Astrocyte of the cerebellum (primary cell): ENCODE measurements around the gene P2RY12.

Source experiments
- DNase-seq: peaks from one replicate; pipeline ENCODE4 v3.0.0-alpha.2; 2011; ENCODE audit warnings: low read depth
- H3K4me3 ChIP-seq: 2 replicates; pipeline ENCODE4 v1.5.1; 2011; ENCODE audit warnings: mild to moderate bottlenecking, low read depth, low read length, moderate library complexity
- CTCF ChIP-seq: IDR thresholded peaks from 2 replicates; pipeline ENCODE4 v1.5.1; 2012; ENCODE audit warnings: low read length, low read depth, moderate library complexity, mild to moderate bottlenecking; ENCODE audit errors: missing control alignments
- in situ Hi-C: cut with HindIII; loops from 2 replicates; pipeline ENCODE4 v1.10.0; 2017; ENCODE audit warnings: low sequenced_read_pairs

P2RY12 gene

GRCh38 chr3:151297429-151297828 is 87.1 kb downstream of the P2RY12 start:
- no peak overlapping the region for H3K4me3 ChIP-seq
- no peak for TF ChIP-seq CTCF
- DNase-seq = no peak
- in situ Hi-C loops = no loop called here

- TF ChIP-seq CTCF = no peak
- DNase-seq = no peak
- no peak overlapping the region for H3K4me3 ChIP-seq
- in situ Hi-C loops = no loop called here
These were observed 88.3 kb downstream of the P2RY12 start for GRCh38 chr3:151296226-151296625.

GRCh38 chr3:151293127-151293526 is 91.4 kb downstream of the P2RY12 start:
- in situ Hi-C loops = no loop called here
- TF ChIP-seq CTCF = no peak

GRCh38 chr3:151290673-151291072 is 93.9 kb downstream of the P2RY12 start:
- DNase-seq = peak; percentile 48
- in situ Hi-C loops = no loop called here
- no peak overlapping the region for H3K4me3 ChIP-seq
- TF ChIP-seq CTCF = peak; percentile 39

More at GRCh38 chr3:151293127-151293526, 91.4 kb downstream of the P2RY12 start:
- no peak overlapping the region for H3K4me3 ChIP-seq
- DNase-seq = no peak

- no peak overlapping the region for H3K4me3 ChIP-seq
These were observed 95.1 kb downstream of the P2RY12 start for GRCh38 chr3:151289445-151289844.

More at GRCh38 chr3:151289445-151289844, 95.1 kb downstream of the P2RY12 start:
- DNase-seq = no peak
- no peak for TF ChIP-seq CTCF
- in situ Hi-C loops = no loop called here
